Liver (tissue), 3 donors: Measurements from ENCODE around the gene FGFR3.

ENCODE experiments used
- EGR1 ChIP-seq, 2 donors: IDR thresholded peaks; 2 replicates each; pipeline ENCODE4 v1.6.1; 2016 to 2018; ENCODE audit warnings: antibody characterized with exemption in 2 of 2, low read depth in 2 of 2
- GABPA ChIP-seq, 2 donors: IDR thresholded peaks in 1 of 2; conservative IDR thresholded peaks in 1 of 2; 2 replicates each; pipeline ENCODE4 v1.6.1; 2016; ENCODE audit warnings: antibody characterized with exemption in 2 of 2, mild to moderate bottlenecking in 1 of 2, moderate library complexity in 1 of 2
- HNF4A ChIP-seq, 2 donors: conservative IDR thresholded peaks; 2 replicates each; pipeline ENCODE4 v1.6.1; 2016; ENCODE audit warnings: antibody characterized with exemption in 2 of 2, mild to moderate bottlenecking in 2 of 2
- JUND ChIP-seq, 2 donors: IDR thresholded peaks; 2 replicates each; pipeline ENCODE4 v1.6.1; 2016; ENCODE audit warnings: antibody characterized with exemption in 2 of 2
- RAD21 ChIP-seq, 2 donors: IDR thresholded peaks; 2 replicates each; pipeline ENCODE4 v1.6.1; 2016; ENCODE audit warnings: antibody characterized with exemption in 2 of 2, mild to moderate bottlenecking in 2 of 2
- SP1 ChIP-seq: IDR thresholded peaks from 2 replicates; pipeline ENCODE4 v1.6.1; 2018; ENCODE audit warnings: antibody characterized with exemption, mild to moderate bottlenecking
- TAF1 ChIP-seq: conservative IDR thresholded peaks from 2 replicates; pipeline ENCODE4 v1.6.1; 2016; ENCODE audit warnings: antibody characterized with exemption, mild to moderate bottlenecking
- TF ChIP-seq, protein P1 (sequence below): fragments of 150-350 bp; IDR thresholded peaks from 2 replicates; pipeline ENCODE4 v1.5.1; 2017; ENCODE audit warnings: improper control_type of control experiment, low read depth, low read length; ENCODE audit not compliant: missing input control
- TF ChIP-seq, protein P2 (sequence below): IDR thresholded peaks from 2 replicates; pipeline ENCODE4 v1.6.1; 2016; ENCODE audit warnings: antibody characterized with exemption, mild to moderate bottlenecking
- TF ChIP-seq, protein P3 (sequence below): IDR thresholded peaks from 2 replicates; pipeline ENCODE4 v1.6.1; 2016; ENCODE audit warnings: antibody characterized with exemption
- TF ChIP-seq, protein P4 (sequence below): IDR thresholded peaks from 2 replicates; pipeline ENCODE4 v1.6.1; 2016; ENCODE audit warnings: antibody characterized with exemption
- donor health status: healthy.
- donor health status: healthy.

DNA sequence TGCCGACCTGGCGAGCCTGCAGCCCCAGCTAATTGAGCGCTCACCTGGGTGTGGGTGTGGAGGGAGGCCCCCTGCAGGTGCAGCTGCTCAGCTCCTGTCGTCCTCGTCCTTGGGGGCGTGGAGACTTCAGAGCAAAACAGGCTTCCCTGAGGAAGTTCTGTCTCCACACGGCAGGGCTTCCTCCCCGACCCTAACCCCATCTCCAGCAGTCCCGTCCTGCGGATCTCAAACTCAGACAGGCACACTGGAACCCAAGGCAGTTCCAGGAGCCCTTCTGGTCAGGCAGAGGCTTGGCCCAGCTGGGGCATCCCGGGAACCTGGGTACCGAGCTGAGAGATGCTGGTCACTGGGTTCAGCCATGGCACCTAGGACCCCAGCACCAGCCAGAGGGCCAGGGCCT, 47.4 kb upstream of the FGFR3 start:
- TF ChIP-seq, protein P1, sequence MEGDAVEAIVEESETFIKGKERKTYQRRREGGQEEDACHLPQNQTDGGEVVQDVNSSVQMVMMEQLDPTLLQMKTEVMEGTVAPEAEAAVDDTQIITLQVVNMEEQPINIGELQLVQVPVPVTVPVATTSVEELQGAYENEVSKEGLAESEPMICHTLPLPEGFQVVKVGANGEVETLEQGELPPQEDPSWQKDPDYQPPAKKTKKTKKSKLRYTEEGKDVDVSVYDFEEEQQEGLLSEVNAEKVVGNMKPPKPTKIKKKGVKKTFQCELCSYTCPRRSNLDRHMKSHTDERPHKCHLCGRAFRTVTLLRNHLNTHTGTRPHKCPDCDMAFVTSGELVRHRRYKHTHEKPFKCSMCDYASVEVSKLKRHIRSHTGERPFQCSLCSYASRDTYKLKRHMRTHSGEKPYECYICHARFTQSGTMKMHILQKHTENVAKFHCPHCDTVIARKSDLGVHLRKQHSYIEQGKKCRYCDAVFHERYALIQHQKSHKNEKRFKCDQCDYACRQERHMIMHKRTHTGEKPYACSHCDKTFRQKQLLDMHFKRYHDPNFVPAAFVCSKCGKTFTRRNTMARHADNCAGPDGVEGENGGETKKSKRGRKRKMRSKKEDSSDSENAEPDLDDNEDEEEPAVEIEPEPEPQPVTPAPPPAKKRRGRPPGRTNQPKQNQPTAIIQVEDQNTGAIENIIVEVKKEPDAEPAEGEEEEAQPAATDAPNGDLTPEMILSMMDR: no peak
- TF ChIP-seq EGR1 (IDR thresholded peaks at IDR 0.05; ENCODE audit: low read depth in 2 of 2) (no peak), HNF4A (conservative IDR thresholded peaks at IDR 0.05) (no peak), JUND (IDR thresholded peaks at IDR 0.05) (no peak), SP1 (no peak), TAF1 (no peak), GABPA (IDR thresholded peaks at IDR 0.05 in 1 of 2, conservative IDR thresholded peaks at IDR 0.05 in 1 of 2) (no peak), RAD21 (IDR thresholded peaks at IDR 0.05) (no peak)
- TF ChIP-seq, protein P2, sequence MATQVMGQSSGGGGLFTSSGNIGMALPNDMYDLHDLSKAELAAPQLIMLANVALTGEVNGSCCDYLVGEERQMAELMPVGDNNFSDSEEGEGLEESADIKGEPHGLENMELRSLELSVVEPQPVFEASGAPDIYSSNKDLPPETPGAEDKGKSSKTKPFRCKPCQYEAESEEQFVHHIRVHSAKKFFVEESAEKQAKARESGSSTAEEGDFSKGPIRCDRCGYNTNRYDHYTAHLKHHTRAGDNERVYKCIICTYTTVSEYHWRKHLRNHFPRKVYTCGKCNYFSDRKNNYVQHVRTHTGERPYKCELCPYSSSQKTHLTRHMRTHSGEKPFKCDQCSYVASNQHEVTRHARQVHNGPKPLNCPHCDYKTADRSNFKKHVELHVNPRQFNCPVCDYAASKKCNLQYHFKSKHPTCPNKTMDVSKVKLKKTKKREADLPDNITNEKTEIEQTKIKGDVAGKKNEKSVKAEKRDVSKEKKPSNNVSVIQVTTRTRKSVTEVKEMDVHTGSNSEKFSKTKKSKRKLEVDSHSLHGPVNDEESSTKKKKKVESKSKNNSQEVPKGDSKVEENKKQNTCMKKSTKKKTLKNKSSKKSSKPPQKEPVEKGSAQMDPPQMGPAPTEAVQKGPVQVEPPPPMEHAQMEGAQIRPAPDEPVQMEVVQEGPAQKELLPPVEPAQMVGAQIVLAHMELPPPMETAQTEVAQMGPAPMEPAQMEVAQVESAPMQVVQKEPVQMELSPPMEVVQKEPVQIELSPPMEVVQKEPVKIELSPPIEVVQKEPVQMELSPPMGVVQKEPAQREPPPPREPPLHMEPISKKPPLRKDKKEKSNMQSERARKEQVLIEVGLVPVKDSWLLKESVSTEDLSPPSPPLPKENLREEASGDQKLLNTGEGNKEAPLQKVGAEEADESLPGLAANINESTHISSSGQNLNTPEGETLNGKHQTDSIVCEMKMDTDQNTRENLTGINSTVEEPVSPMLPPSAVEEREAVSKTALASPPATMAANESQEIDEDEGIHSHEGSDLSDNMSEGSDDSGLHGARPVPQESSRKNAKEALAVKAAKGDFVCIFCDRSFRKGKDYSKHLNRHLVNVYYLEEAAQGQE: no peak
- TF ChIP-seq, protein P3, sequence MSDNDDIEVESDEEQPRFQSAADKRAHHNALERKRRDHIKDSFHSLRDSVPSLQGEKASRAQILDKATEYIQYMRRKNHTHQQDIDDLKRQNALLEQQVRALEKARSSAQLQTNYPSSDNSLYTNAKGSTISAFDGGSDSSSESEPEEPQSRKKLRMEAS: no peak
- TF ChIP-seq, protein P4, sequence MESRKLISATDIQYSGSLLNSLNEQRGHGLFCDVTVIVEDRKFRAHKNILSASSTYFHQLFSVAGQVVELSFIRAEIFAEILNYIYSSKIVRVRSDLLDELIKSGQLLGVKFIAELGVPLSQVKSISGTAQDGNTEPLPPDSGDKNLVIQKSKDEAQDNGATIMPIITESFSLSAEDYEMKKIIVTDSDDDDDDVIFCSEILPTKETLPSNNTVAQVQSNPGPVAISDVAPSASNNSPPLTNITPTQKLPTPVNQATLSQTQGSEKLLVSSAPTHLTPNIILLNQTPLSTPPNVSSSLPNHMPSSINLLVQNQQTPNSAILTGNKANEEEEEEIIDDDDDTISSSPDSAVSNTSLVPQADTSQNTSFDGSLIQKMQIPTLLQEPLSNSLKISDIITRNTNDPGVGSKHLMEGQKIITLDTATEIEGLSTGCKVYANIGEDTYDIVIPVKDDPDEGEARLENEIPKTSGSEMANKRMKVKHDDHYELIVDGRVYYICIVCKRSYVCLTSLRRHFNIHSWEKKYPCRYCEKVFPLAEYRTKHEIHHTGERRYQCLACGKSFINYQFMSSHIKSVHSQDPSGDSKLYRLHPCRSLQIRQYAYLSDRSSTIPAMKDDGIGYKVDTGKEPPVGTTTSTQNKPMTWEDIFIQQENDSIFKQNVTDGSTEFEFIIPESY: no peak
